Neuronal stem cell (in vitro differentiated cells): ENCODE results near the gene RASGRF1.

Experiments used
- DNase-seq: peaks from one replicate; pipeline ENCODE4 v3.0.0-alpha.2; 2013; ENCODE audit warnings: low spot score
- H2AFZ ChIP-seq: one replicate; pipeline ENCODE4 v1.6.1; 2013; ENCODE audit warnings: mild to moderate bottlenecking, low read length, inconsistent platforms
- H2AK5ac ChIP-seq: 2 replicates; pipeline ENCODE4 v1.6.1; 2013; ENCODE audit warnings: low read depth, mild to moderate bottlenecking, inconsistent platforms, low read length, moderate library complexity, mixed read lengths
- H2BK120ac ChIP-seq: 2 replicates; pipeline ENCODE4 v1.6.1; 2013; ENCODE audit warnings: low read depth, mild to moderate bottlenecking, inconsistent platforms, low read length, moderate library complexity, mixed read lengths
- H2BK12ac ChIP-seq: one replicate; pipeline ENCODE4 v1.6.1; 2013; ENCODE audit warnings: low read length, inconsistent platforms
- H2BK15ac ChIP-seq: 2 replicates; pipeline ENCODE4 v1.6.1; 2013; ENCODE audit warnings: mild to moderate bottlenecking, low read length, inconsistent platforms, mixed read lengths
- H2BK5ac ChIP-seq: one replicate; pipeline ENCODE4 v1.6.1; 2013; ENCODE audit warnings: inconsistent platforms, mild to moderate bottlenecking, low read length, moderate library complexity
- H3K14ac ChIP-seq: one replicate; pipeline ENCODE4 v1.6.1; 2013; ENCODE audit warnings: low read length, inconsistent platforms
- H3K18ac ChIP-seq: 2 replicates; pipeline ENCODE4 v1.6.1; 2013; ENCODE audit warnings: low read length, inconsistent platforms
- H3K23ac ChIP-seq: 2 replicates; pipeline ENCODE4 v1.6.1; 2013; ENCODE audit warnings: low read depth, mild to moderate bottlenecking, mixed read lengths, low read length, inconsistent platforms; ENCODE audit not compliant: poor library complexity
- H3K27ac ChIP-seq: replicated peaks from 3 replicates; pipeline ENCODE4 v1.5.1; 2013; ENCODE audit warnings: low read length, inconsistent platforms
- H3K27me3 ChIP-seq, 3 experiments: 2 replicates each; pipeline ENCODE4 v1.6.1; 2013; ENCODE audit warnings: low read length in 3 of 3, mild to moderate bottlenecking in 2 of 3, inconsistent platforms in 1 of 3, low read depth in 1 of 3, mixed read lengths in 1 of 3, moderate library complexity in 1 of 3; ENCODE audit not compliant: control insufficient read depth in 3 of 3, insufficient read depth in 3 of 3
- H3K36me3 ChIP-seq, 2 donors: replicated peaks in 1 of 2; 2 replicates each; pipeline ENCODE4 v1.6.1; 2013; ENCODE audit warnings: low read length in 2 of 2; ENCODE audit not compliant: control insufficient read depth in 2 of 2, insufficient read depth in 2 of 2
- H3K4ac ChIP-seq: 2 replicates; pipeline ENCODE4 v1.6.1; 2013; ENCODE audit warnings: inconsistent platforms, mild to moderate bottlenecking, low read length, moderate library complexity
- H3K4me1 ChIP-seq, 2 donors: 1 replicate in 1 of 2; 2 replicates in 1 of 2; pipeline ENCODE4 v1.6.1; 2013; ENCODE audit warnings: low read length in 2 of 2, low read depth in 1 of 2; ENCODE audit not compliant: control insufficient read depth in 2 of 2, insufficient read depth in 1 of 2
- H3K4me2 ChIP-seq: one replicate; pipeline ENCODE4 v1.6.1; 2013; ENCODE audit warnings: mild to moderate bottlenecking, low read length, inconsistent platforms; ENCODE audit not compliant: insufficient read depth, poor library complexity, severe bottlenecking
- H3K4me3 ChIP-seq, 2 donors: 2 replicates each; pipeline ENCODE4 v1.5.1; 2013; ENCODE audit warnings: low read length in 2 of 2, mild to moderate bottlenecking in 2 of 2, inconsistent platforms in 1 of 2, moderate library complexity in 1 of 2
- H3K79me1 ChIP-seq: one replicate; pipeline ENCODE4 v1.6.1; 2013; ENCODE audit warnings: low read depth, mild to moderate bottlenecking, inconsistent platforms, low read length, moderate library complexity
- H3K9ac ChIP-seq: one replicate; pipeline ENCODE4 v1.6.1; 2013; ENCODE audit warnings: mild to moderate bottlenecking, low read depth, low read length, inconsistent platforms; ENCODE audit not compliant: poor library complexity
- H3K9me3 ChIP-seq, 2 donors: replicated peaks in 1 of 2; 2 replicates each; pipeline versions ENCODE3 to v1.6.1; 2013; ENCODE audit warnings: low read length in 2 of 2, mild to moderate bottlenecking in 2 of 2, inconsistent platforms in 1 of 2, low read depth in 1 of 2, mixed read lengths in 1 of 2, moderate library complexity in 1 of 2; ENCODE audit not compliant: control insufficient read depth in 2 of 2, insufficient read depth in 1 of 2
- H4K8ac ChIP-seq: one replicate; pipeline ENCODE4 v1.6.1; 2013; ENCODE audit warnings: low read depth, mild to moderate bottlenecking, inconsistent platforms, low read length, moderate library complexity
- H4K91ac ChIP-seq: one replicate; pipeline ENCODE4 v1.6.1; 2013; ENCODE audit warnings: low read length, low read depth, mild to moderate bottlenecking, inconsistent platforms; ENCODE audit not compliant: poor library complexity
- WGBS, 2 donors: extraction: QIAGEN DNeasy Blood & Tissue Kit; methylation state at CpG; one replicate each; pipeline ENCODE4 v1.1.7; 2013; ENCODE audit warnings: missing lambda C conversion rate in 2 of 2, mixed read lengths in 1 of 2; ENCODE audit not compliant: insufficient read length in 2 of 2, insufficient replicate concordance in 1 of 2; ENCODE audit errors: extremely low coverage in 2 of 2; 5-methylcytosine and 5-hydroxymethylcytosine counted together

Gene RASGRF1

DNA sequence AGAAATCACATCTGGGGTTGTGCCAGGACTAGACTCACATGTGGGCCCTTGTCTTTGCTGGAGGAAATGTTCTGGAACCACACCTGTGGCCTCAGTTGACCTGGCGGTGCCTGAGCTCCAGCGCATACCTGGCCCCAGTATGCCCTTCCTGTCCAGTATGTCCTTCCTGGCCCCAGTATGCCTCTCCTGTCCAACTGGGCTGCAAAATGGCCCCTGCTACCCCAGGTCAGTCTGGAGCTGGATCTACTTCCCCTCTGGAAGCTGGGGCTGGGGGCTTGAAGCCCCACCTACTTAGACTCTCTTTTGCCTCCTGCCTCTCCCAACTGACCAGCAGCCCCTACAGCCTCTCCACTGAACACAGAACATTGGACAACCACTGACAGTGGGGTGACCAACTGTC is 15.3 kb downstream of the RASGRF1 start:
- no peaks in the 10 kb centered on the region for H3K9me3 ChIP-seq
- no peak overlapping the region for H3K9ac ChIP-seq
- H2BK12ac ChIP-seq = no peak overlapping the region
- H3K4me1 ChIP-seq = no peaks in the 10 kb centered on the region
- H3K4me3 ChIP-seq = no peak overlapping the region
- H3K14ac ChIP-seq = no peak overlapping the region
- H2BK15ac ChIP-seq = no peak overlapping the region
- H3K4ac ChIP-seq = no peak overlapping the region
- no peak overlapping the region for H2AFZ ChIP-seq
- no peak overlapping the region for H3K4me2 ChIP-seq
- peaks cover 0 to 17% (median 0%) of the 10 kb centered on the region in 3 experiments for H3K27me3 ChIP-seq
- H4K8ac ChIP-seq = no peak overlapping the region
- H2BK5ac ChIP-seq = no peak overlapping the region
- DNase-seq = no peak
- peak overlapping the region; percentile 42 for H2AK5ac ChIP-seq
- H3K23ac ChIP-seq = no peak overlapping the region
- no peaks in the 10 kb centered on the region for H3K79me1 ChIP-seq
- no peaks in the 10 kb centered on the region for H3K36me3 ChIP-seq
- no peak overlapping the region for H3K27ac ChIP-seq
- WGBS, 2 donors = no CpG with 5 or more reads among the region's 2 CpGs
- no peak overlapping the region for H3K18ac ChIP-seq
- no peak overlapping the region for H2BK120ac ChIP-seq
- H4K91ac ChIP-seq = no peak overlapping the region

DNA sequence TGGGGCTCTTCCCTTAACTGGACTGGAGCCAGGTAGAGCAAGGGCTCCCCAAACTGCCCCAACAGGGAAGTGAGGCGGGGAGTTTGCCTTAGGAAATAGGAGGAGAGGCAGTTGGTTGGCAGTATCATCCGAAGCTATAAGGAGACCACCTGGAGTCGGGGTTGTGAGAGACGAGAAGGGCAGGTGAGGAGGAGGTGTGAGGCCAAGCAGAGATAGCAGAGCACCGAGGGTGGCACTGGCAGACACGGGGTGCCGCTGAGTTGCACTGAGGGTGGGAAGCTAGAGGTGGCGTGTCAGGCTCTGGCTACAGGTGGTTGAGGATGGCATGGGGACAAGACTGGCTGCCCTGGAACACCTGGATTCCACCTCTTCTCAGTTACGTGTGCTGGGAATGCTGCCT is 17.2 kb downstream of the RASGRF1 start:
- Histone ChIP-seq H3K4me2 (no peak overlapping the region), H2BK12ac (peak overlapping the region; percentile 78), H3K79me1 (no peaks in the 10 kb centered on the region), H3K4me3 (no peak overlapping the region), H3K4me1 (no peaks in the 10 kb centered on the region), H4K91ac (no peak overlapping the region), H3K27me3 (peaks cover 0 to 18% (median 0%) of the 10 kb centered on the region in 3 experiments), H2AFZ (no peak overlapping the region), H2AK5ac (peak overlapping the region; percentile 71), H3K4ac (no peak overlapping the region), H3K18ac (no peak overlapping the region), H3K9me3 (no peaks in the 10 kb centered on the region), H2BK5ac (no peak overlapping the region), H2BK120ac (no peak overlapping the region), H3K14ac (peak overlapping the region; percentile 86), H2BK15ac (no peak overlapping the region), H3K36me3 (no peaks in the 10 kb centered on the region), H4K8ac (no peak overlapping the region), H3K9ac (no peak overlapping the region), H3K23ac (no peak overlapping the region), H3K27ac (no peak overlapping the region)
- WGBS, 2 donors = no CpG with 5 or more reads among the region's 9 CpGs
- DNase-seq = no peak

DNA sequence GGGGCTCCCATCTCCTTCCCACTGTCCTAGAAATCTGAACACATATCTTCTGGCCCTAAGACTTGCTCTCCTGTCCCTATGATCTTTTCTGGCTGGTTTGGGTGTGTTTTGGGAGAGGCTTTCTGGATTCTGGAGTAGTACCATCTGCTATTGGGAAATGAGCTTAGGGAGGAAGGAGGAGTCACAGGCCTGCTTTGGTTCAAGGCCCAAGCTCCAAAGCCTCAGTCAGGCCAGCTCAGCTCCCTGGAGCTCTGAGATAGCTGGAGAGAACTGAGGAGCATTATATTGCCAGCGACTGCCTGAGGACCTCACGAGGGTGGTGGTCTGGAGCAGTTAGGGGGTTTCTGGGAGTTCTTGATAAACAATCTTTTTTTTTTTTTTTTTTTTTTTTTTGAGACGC is 18.7 kb downstream of the RASGRF1 start:
- Histone ChIP-seq H3K4ac (no peak overlapping the region), H3K23ac (no peak overlapping the region), H3K18ac (no peak overlapping the region), H2BK120ac (no peak overlapping the region), H3K9me3 (no peaks in the 10 kb centered on the region), H3K79me1 (no peaks in the 10 kb centered on the region), H3K36me3 (no peaks in the 10 kb centered on the region), H2BK12ac (no peak overlapping the region), H3K9ac (no peak overlapping the region), H2BK5ac (no peak overlapping the region), H3K27me3 (peaks cover 0 to 28% (median 0%) of the 10 kb centered on the region in 3 experiments), H4K8ac (no peak overlapping the region), H3K4me3 (no peak overlapping the region), H2AFZ (no peak overlapping the region), H4K91ac (no peak overlapping the region), H3K4me2 (no peak overlapping the region), H3K14ac (no peak overlapping the region), H3K4me1 (no peaks in the 10 kb centered on the region), H3K27ac (no peak overlapping the region), H2AK5ac (no peak overlapping the region), H2BK15ac (no peak overlapping the region)
- WGBS, 2 donors = no CpG with 5 or more reads among the region's 3 CpGs
- DNase-seq = no peak

DNA sequence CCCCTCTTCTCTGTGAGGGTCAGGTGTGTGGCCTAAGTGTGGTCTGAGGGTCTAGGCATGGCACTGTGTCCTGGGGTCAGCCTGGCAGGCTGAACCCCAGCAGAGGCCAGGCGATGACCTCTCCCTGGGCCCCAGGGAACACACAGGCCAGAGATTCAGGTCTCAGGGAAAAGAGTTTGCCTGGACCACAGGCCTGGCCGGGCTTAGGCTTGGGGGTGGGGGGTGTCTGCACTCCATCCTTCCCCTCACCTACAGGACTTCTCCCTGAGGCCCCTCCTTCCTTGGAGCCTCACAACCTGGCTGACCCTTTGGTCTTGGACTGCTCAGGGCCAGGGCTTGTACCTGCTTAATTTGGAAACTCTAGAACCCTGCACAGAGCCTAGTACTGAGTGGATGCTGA is 21.8 kb downstream of the RASGRF1 start:
- H3K79me1 ChIP-seq = no peaks in the 10 kb centered on the region
- no peak overlapping the region for H3K4me2 ChIP-seq
- H2AK5ac ChIP-seq = no peak overlapping the region
- no peak overlapping the region for H2BK120ac ChIP-seq
- no peak overlapping the region for H2BK15ac ChIP-seq
- no peak for DNase-seq
- no peak overlapping the region for H3K27ac ChIP-seq
- H4K91ac ChIP-seq = no peak overlapping the region
- H2BK12ac ChIP-seq = no peak overlapping the region
- no peak overlapping the region for H3K14ac ChIP-seq
- no peak overlapping the region for H2BK5ac ChIP-seq
- no peak overlapping the region for H3K18ac ChIP-seq
- H3K4me1 ChIP-seq = peaks cover 0 to 6% of the 10 kb centered on the region in 2 donors
- H3K9ac ChIP-seq = no peak overlapping the region
- H3K36me3 ChIP-seq = no peaks in the 10 kb centered on the region
- H3K9me3 ChIP-seq = no peaks in the 10 kb centered on the region
- no peak overlapping the region for H4K8ac ChIP-seq
- H3K4ac ChIP-seq = no peak overlapping the region
- no CpG with 5 or more reads among the region's 2 CpGs for WGBS, 2 donors
- H3K4me3 ChIP-seq = no peak overlapping the region
- H2AFZ ChIP-seq = no peak overlapping the region
- H3K23ac ChIP-seq = no peak overlapping the region
- H3K27me3 ChIP-seq = peaks cover 0 to 39% (median 0%) of the 10 kb centered on the region in 3 experiments
